HG02938 (cell line): Measurements from ENCODE around the gene BCL2.
A peak's percentile ranks its signal among the peaks of the same experiment; 100 is the strongest.

Source experiments
- ATAC-seq: cut with Tn5 transposase; IDR thresholded peaks from one replicate; pipeline ENCODE4 v1.9.1; 2021; ENCODE audit warnings: mild to moderate bottlenecking, moderate library complexity; ENCODE audit not compliant: unreplicated experiment

Gene BCL2

GRCh38 chr18:63161761-63162195 lies 157.8 kb downstream of the BCL2 start:
- peak; percentile 53 for ATAC-seq

DNA sequence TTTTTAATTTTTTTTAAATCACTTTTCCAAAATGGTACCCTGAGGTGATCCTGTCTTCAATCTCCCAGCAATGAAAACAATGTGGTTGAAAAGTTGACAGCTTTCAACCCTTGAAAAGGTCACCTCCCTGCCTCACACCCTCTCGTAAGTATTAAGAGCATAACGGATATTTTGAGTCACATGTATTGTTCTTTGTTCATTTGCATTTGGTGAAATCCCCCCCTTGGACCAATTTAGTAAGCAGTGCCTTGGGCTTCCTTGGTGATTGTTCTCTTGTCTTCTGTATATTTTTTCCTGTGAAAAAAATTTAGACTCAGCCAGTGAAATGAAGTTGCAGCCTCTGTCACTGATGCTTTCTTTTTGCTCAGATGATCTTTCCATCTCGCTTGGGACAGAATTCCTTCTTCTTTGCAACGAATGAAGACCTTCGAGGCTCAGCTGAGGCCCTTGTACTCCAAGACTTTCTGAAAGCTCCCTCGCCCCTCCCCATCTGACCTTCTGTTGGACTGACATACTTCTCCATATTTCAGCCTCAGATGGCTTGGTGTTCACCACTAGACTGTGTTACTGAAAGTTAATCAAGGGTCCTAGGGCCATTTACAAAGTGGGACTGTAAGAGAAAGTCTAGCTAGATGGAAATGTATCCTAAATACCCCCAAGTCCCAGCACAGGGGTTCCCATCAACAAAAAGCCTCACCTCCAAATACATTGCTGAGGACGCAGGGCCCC lies 158.4 kb downstream of the BCL2 start:
- peak; percentile 21 for ATAC-seq

DNA sequence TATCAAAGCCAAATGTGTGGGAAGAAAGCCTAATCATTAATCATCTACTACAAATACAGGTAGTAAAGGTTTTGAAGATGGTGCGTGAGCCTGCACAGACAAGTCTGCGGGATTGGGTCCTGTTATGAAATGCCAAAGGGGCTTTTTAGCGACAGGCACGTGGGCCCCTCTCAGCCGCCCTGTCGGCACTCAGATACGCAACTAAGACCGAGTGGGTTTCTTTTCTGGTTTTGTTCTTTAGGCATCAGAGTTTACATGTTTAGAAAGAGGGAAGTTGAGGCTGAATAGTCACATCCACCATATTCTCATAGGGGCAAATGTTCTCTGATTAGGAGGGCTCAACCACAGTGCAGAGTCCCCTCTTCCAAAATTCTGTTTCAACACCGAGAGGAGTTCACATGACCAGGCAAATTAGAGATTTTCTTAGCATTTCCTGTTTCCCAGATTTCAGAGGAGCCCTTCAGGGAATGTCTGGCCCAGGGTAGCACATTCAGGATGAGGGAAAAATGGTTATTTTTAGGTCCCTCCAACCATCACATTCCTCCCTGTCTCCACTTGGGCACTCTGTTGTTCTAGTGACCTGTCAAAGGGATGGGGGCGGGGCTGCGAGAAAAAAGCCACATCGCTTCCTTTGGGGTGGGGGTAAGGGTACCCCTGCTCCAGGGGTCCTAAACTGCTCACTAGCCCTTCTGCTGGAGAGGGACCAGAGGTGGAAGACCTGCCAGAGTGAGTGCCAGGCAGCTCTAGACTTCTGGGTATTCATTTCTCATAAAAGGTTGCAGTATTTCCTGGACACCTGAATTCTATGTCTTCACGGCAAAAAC lies 159.2 kb downstream of the BCL2 start:
- ATAC-seq: no peak

- ATAC-seq: no peak
Observed at GRCh38 chr18:63159590-63159989, 160.0 kb downstream of the BCL2 start.

DNA sequence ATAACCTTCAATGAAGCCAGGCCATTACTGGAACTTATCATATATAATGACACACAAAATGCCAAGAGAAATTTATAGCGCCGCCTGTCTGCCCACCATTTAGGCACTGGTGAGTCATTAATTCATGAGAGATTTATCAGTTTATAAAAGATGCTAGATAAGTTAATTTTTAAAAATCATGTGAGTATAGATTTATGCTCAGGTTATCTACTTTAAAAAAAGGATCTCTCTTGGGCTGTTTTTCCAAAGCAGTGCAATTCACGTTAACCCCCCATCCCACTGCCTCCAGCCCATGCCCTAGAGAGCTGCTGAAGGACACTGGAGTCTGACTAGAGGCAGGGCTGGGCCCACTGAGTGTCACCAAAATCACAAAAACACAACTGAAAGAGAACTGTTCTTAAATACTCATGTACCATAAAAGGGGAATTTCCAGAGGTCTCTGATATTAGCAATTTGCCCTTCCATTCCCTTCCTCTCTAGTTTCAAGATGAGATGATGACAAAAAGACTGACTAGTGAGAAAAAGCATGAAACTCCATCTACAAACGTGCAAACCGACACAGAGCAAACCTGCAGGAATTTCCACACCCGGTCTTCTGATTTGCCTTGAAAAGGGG lies 160.8 kb downstream of the BCL2 start:
- ATAC-seq: peak; percentile 11

DNA sequence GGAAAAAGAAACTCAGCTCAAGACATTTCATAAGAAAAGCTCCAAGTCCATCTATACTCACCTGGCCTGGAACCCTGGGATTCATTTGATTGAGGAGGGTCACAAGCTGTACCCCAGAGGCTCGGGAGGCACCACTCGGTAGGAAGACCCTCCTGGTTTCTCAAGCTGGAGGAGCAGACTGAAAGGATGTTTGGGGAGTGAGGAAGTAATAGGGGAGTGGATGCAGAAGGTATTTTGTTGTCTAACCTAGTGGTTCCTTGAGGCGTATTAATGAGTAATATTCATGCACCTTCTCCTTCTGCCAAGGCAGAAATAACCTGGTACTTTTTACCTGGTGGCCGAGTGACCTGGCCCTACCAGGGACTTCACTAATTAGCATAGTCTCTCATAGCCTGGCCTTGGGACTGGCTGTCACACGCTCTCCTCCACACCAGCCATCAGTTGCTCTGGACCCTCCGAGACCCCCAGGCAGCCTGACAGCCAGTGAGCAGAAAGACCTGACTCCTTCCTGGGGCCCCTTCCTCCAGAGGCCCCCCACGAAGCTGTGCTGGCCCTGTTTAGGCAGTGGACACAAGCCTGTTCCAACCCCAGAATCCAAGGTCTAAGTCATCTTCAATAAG lies 161.4 kb downstream of the BCL2 start:
- no peak for ATAC-seq

- peak; percentile 20 for ATAC-seq
Observed at GRCh38 chr18:63157293-63158011, 162.1 kb downstream of the BCL2 start.

- no peak for ATAC-seq
Observed at GRCh38 chr18:63155910-63156773, 163.4 kb downstream of the BCL2 start.

DNA sequence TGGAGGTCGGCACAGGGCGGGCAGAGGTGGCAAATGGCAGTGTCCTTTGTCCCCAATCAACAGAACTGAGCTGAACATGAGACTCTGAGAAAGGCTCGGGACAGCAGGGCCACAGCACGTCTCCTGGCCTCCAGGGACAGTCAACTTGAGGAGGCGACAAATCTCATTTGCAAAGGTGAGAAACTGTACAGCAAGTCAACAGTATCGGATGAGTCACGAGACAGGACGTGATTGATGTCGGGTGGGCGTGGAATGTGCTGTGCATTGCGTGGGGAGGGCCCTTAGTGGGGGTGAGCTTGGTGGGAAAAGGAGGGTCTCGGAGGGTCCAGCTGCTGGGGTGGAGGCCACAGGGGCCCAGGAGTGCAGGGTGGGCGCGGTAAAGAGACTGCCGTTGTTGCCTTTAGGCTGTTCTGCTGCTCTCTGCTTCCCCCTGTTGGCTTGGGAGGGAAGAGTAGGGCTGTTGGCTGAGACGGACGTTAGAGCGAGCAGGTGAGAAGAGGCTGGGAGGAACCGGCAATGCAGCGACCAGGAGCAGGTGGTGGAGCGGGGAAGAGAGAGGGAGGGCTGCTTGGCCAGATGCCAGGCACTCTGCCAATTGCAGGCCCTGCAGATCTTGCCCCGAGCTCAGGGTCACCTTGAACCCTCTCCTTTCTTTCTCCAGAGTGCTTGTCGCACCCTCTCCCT lies 164.3 kb downstream of the BCL2 start:
- ATAC-seq: peak; percentile 39

DNA sequence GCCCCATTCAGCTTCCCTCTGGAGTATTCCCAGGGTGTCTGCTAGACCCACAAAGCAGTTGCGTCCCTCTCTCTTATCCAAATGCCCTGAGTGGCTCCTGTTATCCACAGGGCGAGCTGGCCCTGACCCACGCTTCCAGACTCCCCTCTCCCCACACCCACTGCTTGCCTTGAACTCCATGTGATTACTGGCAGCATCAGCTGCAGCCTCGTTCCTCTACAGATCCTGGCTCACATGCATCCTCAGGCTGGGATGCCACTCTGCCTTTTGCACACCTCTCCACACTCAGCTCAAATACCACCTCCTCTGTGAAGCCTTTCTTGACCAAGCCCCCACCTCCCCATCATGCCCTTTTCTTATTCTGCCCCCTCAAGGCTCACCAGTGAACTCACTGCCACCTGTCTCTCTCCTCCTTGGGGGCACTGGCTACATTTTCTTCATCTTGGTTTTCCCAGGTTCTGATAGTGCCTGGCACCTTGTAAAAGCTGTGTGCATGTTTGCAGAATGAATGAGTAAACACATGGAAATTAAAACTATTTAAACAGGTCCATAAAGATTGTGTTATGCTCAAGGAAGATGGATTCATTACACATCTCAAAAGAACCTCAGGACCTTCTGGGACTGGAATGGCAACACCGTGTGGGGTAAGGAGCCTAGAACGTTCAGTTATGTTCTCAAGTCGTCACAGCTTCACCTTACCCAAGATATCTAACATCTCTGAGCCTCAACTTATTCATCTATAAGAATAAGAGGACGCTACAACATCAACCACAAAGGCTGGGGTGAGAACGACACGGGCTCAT lies 165.0 kb downstream of the BCL2 start:
- no peak for ATAC-seq

GRCh38 chr18:63152791-63153190 lies 166.8 kb downstream of the BCL2 start:
- peak; percentile 21 for ATAC-seq

DNA sequence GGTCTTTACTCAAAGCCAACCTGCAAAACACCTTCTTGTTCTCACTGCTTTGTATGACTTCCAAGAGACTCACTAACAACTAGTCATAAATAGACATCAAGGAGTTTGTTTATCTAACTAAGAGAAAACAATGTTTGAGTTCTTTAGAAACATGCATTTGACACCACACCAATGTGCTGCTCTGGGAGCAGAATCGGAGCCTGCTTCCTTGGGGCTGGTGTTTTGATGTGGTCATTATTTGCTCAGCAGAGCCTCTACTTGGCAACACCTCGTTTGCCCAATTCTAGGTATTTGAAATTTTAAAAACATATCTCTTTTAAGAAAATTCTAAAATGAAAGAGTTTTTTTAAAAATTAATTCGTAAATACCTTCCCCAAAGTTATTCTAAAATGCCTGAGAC lies 167.5 kb downstream of the BCL2 start:
- ATAC-seq: no peak

DNA sequence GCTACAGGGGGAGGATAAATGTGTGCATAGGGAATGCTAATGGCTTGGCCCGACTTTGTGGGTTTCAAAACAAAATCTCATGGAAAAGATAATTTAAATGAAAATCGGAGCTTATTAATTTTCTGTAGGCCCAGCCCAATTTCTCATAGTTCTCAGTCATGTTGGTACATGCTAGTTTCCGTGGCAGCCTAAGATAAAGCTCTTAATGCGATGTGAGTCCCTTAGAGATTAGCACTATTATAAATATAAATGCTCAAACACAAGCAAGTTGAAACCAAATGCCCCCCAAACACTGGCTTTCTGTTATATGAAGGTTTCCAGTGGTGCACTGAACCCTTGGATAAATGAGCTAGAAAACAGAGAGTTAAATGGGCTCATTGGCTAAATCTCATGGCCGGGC lies 168.0 kb downstream of the BCL2 start:
- ATAC-seq: no peak

- ATAC-seq: no peak
Observed at GRCh38 chr18:63150942-63151421, 168.6 kb downstream of the BCL2 start.

DNA sequence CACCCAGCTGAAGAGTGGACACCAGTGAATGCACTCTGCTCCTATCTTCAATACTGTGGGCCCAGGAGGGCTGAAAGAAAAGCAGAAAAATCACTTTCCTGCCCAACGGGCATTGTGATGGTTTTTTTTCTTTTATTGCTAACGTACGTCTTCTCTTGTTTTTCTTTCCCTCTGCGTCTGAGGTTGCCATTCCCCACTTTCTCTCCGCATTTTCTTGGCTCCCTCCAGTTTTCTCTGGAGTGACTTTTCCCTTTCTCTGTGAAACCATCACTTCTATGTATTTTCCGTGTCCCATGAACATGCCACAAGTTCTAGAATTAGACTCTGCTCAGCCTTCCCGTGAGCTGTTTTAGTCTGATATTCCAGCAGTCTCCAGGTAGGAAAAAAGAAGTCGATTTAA lies 169.2 kb downstream of the BCL2 start:
- no peak for ATAC-seq

- no peak for ATAC-seq
Observed at GRCh38 chr18:63149302-63149587, 170.3 kb downstream of the BCL2 start.

- ATAC-seq: no peak
Observed at GRCh38 chr18:63148449-63149301, 170.9 kb downstream of the BCL2 start.

DNA sequence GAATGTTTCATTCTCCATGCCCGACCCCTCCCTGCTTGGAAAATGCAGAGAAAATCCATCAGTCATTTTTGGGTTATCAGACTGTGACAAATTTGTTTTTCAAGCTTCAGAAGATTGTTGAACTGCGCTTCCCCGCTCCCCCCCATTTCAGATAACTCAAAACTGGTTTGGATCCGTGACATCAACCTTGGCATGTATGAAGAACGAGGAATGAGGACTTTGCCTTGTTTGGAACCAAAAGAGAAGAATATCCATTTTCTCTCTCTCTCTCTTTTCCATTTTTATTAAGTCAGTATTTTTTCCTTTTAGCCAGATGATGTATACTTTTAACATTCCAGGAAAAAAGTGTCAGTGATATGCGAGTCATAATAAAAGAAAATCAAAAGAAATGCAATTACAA lies 171.6 kb downstream of the BCL2 start:
- no peak for ATAC-seq
